AML-193 (cell line): ENCODE data around the gene BLTP2.

ENCODE experiments used
- DNase-seq, 2 experiments: peaks; one replicate each; lab custom pipeline; 2025; lab: John Stamatoyannopoulos, UW

BLTP2 gene

DNA sequence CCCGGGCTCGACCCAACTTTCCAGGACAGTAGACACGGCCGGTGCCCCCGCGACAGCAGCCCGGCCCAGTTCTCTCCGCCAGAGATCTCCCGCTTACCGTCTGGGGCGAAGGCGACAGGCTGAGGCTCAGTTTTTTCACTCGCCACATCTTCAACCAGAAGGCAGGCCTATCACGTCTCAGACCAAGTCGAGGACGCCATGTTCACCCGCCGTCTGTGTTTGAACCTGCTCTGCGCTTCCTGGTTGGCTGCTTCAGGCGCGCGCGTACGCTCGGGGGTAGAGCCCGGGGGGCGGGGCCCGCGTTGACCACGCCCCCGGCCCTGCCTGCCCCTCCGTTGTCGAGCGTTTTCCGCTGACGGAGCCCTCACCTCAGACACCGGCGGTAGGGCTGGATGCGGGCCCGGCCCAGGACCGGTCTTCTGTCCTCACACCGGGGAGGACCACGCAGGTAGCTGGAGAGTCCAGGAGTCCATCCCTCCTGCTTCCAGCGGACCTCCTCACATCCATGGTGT, 46.1 kb downstream of the BLTP2 start, which contains the start of gene SPAG5:
SPAG5 (minus strand) TSS at position 227 of the 512 bp plus-strand sequence; CDS start at position 148, 79 bp downstream.
- DNase-seq, result peak; percentile 93 to 96

DNA sequence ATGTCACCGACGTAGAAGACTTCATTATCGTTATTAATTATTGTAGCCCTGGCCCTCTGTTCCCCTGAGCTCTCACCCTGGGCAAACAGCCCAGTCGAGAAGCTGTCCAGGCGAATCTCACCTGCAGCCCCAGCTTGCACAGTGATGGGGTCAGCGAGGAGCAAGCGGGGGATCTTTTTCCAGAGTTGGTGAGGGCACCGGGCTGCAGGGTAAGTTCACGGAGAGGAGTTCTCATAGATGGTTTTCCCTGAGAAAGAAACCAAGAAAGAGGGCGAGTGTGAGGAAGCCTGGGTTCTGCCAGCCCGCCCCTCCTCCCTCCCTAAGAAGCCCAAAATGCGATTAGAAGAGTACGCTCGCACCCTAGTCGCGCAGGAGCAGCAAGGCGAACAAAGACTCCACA, 46.6 kb downstream of the BLTP2 start:
- no peak for DNase-seq

DNA sequence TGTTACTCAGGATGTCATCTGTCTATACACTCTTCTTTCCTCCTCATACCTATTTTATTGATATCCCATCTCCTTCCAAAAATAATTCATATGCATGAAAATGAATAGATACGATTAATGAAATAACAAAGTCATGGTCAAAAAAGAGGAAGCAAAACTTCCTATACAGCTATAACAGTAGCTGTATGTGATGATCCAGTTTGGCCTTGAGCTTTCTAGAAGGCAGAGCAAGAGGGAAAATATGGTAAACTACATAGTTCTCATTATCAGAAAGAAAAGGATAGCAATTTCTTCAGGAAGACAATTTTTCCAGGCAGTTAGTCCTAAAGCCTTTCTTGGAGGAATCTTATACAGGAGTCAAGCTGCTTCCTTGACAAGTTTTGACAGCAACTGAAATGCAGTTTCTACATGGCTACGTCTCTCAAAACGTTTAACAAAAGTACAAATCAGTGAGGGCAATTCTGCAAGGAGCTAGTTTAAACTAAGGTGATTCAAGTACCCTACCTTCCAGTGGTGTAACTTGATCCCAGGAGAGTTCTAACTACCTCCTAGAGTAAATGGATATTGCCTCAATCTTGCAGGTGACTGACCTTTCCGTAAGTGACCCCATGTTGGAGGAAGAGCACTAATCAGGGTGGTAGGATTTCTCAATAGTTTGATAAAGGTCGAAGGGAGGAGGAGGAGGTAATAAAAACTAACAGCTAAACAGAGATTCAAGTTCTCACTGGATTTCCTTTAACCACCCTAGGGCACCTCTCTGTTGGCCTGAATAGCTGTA, 47.2 kb downstream of the BLTP2 start:
- peak; percentile 38 to 55 for DNase-seq
